HepG2 (cell line): ENCODE results near the gene ZKSCAN3. TPM values are rescaled to one million over a fixed set of nuclear protein-coding genes. Genes with fewer than 3 reads are reported as not detected.

ENCODE experiments used
- HBP1 ChIP-seq: IDR thresholded peaks from 2 replicates; pipeline ENCODE4 v1.6.1; 2016; ENCODE audit warnings: low read depth, control low read depth
- NAIF1 ChIP-seq: sonication (generic); formaldehyde crosslinking; IDR thresholded peaks from 2 replicates; pipeline ENCODE4 v1.5.0; 2020; ENCODE audit warnings: mild to moderate bottlenecking, missing genetic modification reagents, borderline replicate concordance
- NR1H2 ChIP-seq: sonication (generic); formaldehyde crosslinking; IDR thresholded peaks from 2 replicates; pipeline ENCODE4 v1.8.1; 2022; ENCODE audit warnings: low read depth, missing genetic modification reagents, borderline replicate concordance
- SMYD3 ChIP-seq: sonication (generic); formaldehyde crosslinking; IDR thresholded peaks from 2 replicates; pipeline ENCODE4 v1.8.1; 2023; ENCODE audit warnings: mild to moderate bottlenecking, missing genetic modification reagents
- UBTF ChIP-seq: sonication (generic); formaldehyde crosslinking; IDR thresholded peaks from 2 replicates; pipeline ENCODE4 v1.4.0; 2020; ENCODE audit warnings: mild to moderate bottlenecking, missing genetic modification reagents
- ZMYM3 ChIP-seq: sonication (generic); formaldehyde crosslinking; IDR thresholded peaks from 2 replicates; pipeline ENCODE4 v1.5.1; 2020; ENCODE audit warnings: mild to moderate bottlenecking, missing genetic modification reagents
- ZNF251 ChIP-seq: sonication (generic); formaldehyde crosslinking; IDR thresholded peaks from 2 replicates; pipeline ENCODE4 v1.9.0; 2021; ENCODE audit warnings: mild to moderate bottlenecking, missing genetic modification reagents
- ZNF33B ChIP-seq: sonication (generic); formaldehyde crosslinking; IDR thresholded peaks from 2 replicates; pipeline ENCODE4 v1.5.1; 2020; ENCODE audit warnings: mild to moderate bottlenecking, missing genetic modification reagents
- ZNF589 ChIP-seq: sonication (generic); formaldehyde crosslinking; conservative IDR thresholded peaks from 2 replicates; pipeline ENCODE4 v1.8.0; 2022; ENCODE audit warnings: mild to moderate bottlenecking, moderate library complexity, missing genetic modification reagents
- ZNF605 ChIP-seq: sonication (generic); formaldehyde crosslinking; IDR thresholded peaks from 2 replicates; pipeline ENCODE4 v1.8.0; 2022; ENCODE audit warnings: mild to moderate bottlenecking, missing genetic modification reagents
- ZNF749 ChIP-seq: sonication (generic); formaldehyde crosslinking; IDR thresholded peaks from 2 replicates; pipeline ENCODE4 v1.8.0; 2022; ENCODE audit warnings: mild to moderate bottlenecking, missing genetic modification reagents, moderate library complexity, borderline replicate concordance
- ZNF816 ChIP-seq: sonication (generic); formaldehyde crosslinking; IDR thresholded peaks from 2 replicates; pipeline ENCODE4 v1.8.0; 2022; ENCODE audit warnings: missing genetic modification reagents, mild to moderate bottlenecking, borderline replicate concordance
- polyA plus RNA-seq, 8 experiments: library from polyadenylated mRNA; depleted of rRNA in 3 of 8; stranded (reverse) in 7 of 8; unstranded in 1 of 8; fragments of >200 nt; fragmentation: Illumina TruSeq in 4 of 8; extraction: Trizol in 4 of 8; gene quantifications; 2 replicates each; pipeline versions ENCODE4 v1.2.1 to v1.2.3, GENCODE V29; 2011 to 2016; ENCODE audit warnings: low read depth in 4 of 8, missing spikeins in 1 of 8, mixed read lengths in 1 of 8; ENCODE audit not compliant: insufficient read depth in 1 of 8
- total RNA-seq, 5 experiments: library from RNA; depleted of rRNA; stranded (reverse); fragments of >200 nt; fragmentation: Illumina TruSeq; extraction: Trizol; gene quantifications; 2 replicates each; pipeline ENCODE4 v1.2.3, GENCODE V29; 2016; ENCODE audit warnings: low read depth in 1 of 5
- TF ChIP-seq, protein P1 (sequence below): sonication (generic); formaldehyde crosslinking; IDR thresholded peaks from 2 replicates; pipeline ENCODE4 v1.4.0; 2020; ENCODE audit warnings: mild to moderate bottlenecking, missing genetic modification reagents
- TF ChIP-seq, protein P2 (sequence below): sonication (generic); formaldehyde crosslinking; IDR thresholded peaks from 2 replicates; pipeline ENCODE4 v1.8.0; 2022; ENCODE audit warnings: low read depth, missing genetic modification reagents
- TF ChIP-seq, protein P3 (sequence below): IDR thresholded peaks from 2 replicates; pipeline ENCODE4 v1.4.0; 2020; ENCODE audit warnings: mild to moderate bottlenecking, missing genetic modification reagents

Gene ZKSCAN3
- total and polyA plus RNA-seq, 2 of the 13 experiments (the other 11 are each of a cell fraction or from before 2014, with no cell fraction given), result 3.3 to 7.4 TPM

GRCh38 chr6:28349892-28350737, at the start of gene ZKSCAN3 (continued):
- TF ChIP-seq NAIF1 (CRISPR knock-in tag) (0 out of 2 replicates have a peak, but pooled peaks have one; percentile 50), ZNF589 (CRISPR knock-in tag) (peak; percentile 41; the same call in 1 of the 2 replicates), SMYD3 (CRISPR knock-in tag) (peak; percentile 77; the same call in 1 of the 2 replicates), HBP1 (CRISPR knock-in tag) (peak; percentile 76), ZMYM3 (CRISPR knock-in tag) (peak; percentile 79), ZNF605 (CRISPR knock-in tag) (peak; percentile 93), UBTF (peak; percentile 88), ZNF33B (CRISPR knock-in tag) (peak; percentile 76; the same call in 1 of the 2 replicates), ZNF749 (no peak; the same call in 1 of the 2 replicates), ZNF816 (CRISPR knock-in tag) (peak; percentile 79; the same call in 1 of the 2 replicates), ZNF251 (CRISPR knock-in tag) (no peak), NR1H2 (CRISPR knock-in tag) (0 out of 2 replicates have a peak, but pooled peaks have one; percentile 30)
- TF ChIP-seq, protein P1, sequence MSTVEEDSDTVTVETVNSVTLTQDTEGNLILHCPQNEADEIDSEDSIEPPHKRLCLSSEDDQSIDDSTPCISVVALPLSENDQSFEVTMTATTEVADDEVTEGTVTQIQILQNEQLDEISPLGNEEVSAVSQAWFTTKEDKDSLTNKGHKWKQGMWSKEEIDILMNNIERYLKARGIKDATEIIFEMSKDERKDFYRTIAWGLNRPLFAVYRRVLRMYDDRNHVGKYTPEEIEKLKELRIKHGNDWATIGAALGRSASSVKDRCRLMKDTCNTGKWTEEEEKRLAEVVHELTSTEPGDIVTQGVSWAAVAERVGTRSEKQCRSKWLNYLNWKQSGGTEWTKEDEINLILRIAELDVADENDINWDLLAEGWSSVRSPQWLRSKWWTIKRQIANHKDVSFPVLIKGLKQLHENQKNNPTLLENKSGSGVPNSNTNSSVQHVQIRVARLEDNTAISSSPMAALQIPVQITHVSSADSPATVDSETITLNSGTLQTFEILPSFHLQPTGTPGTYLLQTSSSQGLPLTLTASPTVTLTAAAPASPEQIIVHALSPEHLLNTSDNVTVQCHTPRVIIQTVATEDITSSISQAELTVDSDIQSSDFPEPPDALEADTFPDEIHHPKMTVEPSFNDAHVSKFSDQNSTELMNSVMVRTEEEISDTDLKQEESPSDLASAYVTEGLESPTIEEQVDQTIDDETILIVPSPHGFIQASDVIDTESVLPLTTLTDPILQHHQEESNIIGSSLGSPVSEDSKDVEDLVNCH (CRISPR knock-in tag), result peak; percentile 66; the same call in 1 of the 2 replicates
- TF ChIP-seq, protein P2, sequence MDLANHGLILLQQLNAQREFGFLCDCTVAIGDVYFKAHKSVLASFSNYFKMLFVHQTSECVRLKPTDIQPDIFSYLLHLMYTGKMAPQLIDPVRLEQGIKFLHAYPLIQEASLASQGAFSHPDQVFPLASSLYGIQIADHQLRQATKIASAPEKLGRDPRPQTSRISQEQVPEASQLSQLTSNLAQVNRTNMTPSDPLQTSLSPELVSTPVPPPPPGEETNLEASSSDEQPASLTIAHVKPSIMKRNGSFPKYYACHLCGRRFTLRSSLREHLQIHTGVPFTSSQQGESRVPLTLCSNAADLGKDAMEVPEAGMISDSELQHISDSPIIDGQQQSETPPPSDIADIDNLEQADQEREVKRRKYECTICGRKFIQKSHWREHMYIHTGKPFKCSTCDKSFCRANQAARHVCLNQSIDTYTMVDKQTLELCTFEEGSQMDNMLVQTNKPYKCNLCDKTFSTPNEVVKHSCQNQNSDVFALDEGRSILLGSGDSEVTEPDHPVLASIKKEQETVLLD (CRISPR knock-in tag), result 0 out of 2 replicates have a peak, but pooled peaks have one; percentile 59
- TF ChIP-seq, protein P3, sequence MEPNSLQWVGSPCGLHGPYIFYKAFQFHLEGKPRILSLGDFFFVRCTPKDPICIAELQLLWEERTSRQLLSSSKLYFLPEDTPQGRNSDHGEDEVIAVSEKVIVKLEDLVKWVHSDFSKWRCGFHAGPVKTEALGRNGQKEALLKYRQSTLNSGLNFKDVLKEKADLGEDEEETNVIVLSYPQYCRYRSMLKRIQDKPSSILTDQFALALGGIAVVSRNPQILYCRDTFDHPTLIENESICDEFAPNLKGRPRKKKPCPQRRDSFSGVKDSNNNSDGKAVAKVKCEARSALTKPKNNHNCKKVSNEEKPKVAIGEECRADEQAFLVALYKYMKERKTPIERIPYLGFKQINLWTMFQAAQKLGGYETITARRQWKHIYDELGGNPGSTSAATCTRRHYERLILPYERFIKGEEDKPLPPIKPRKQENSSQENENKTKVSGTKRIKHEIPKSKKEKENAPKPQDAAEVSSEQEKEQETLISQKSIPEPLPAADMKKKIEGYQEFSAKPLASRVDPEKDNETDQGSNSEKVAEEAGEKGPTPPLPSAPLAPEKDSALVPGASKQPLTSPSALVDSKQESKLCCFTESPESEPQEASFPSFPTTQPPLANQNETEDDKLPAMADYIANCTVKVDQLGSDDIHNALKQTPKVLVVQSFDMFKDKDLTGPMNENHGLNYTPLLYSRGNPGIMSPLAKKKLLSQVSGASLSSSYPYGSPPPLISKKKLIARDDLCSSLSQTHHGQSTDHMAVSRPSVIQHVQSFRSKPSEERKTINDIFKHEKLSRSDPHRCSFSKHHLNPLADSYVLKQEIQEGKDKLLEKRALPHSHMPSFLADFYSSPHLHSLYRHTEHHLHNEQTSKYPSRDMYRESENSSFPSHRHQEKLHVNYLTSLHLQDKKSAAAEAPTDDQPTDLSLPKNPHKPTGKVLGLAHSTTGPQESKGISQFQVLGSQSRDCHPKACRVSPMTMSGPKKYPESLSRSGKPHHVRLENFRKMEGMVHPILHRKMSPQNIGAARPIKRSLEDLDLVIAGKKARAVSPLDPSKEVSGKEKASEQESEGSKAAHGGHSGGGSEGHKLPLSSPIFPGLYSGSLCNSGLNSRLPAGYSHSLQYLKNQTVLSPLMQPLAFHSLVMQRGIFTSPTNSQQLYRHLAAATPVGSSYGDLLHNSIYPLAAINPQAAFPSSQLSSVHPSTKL (CRISPR knock-in tag), result peak; percentile 73; the same call in 1 of the 2 replicates
